GM23338 (cell line): ENCODE data around the gene TP73.

Experiments used
- CREB1 ChIP-seq: fragments of 250-450 bp; sonication (Bioruptor Pico); IDR thresholded peaks from 2 replicates; pipeline ENCODE4 v1.5.0; 2020; ENCODE audit warnings: low read depth, mild to moderate bottlenecking, moderate library complexity
- EZH2 ChIP-seq: fragments of 200-600 bp; sonication (generic); IDR thresholded peaks from one replicate; pipeline ENCODE4 v1.8.0; 2017; ENCODE audit warnings: antibody characterized with exemption, mild to moderate bottlenecking, low read depth; ENCODE audit not compliant: unreplicated experiment
- EZH2phosphoT487 ChIP-seq: fragments of 200-600 bp; sonication (generic); IDR thresholded peaks from one replicate; pipeline ENCODE4 v1.8.1; 2018; ENCODE audit warnings: antibody characterized with exemption; ENCODE audit not compliant: unreplicated experiment
- JUNB ChIP-seq: IDR thresholded peaks from one replicate; pipeline ENCODE4 v1.6.1; 2016; ENCODE audit warnings: antibody characterized with exemption; ENCODE audit not compliant: unreplicated experiment
- NANOG ChIP-seq: IDR thresholded peaks from 2 replicates; pipeline ENCODE4 v1.6.1; 2016; ENCODE audit warnings: antibody characterized with exemption, borderline replicate concordance
- POLR2AphosphoS5 ChIP-seq: IDR thresholded peaks from 2 replicates; pipeline ENCODE4 v1.6.1; 2016; ENCODE audit warnings: antibody characterized with exemption, low read depth
- STAT1 ChIP-seq: IDR thresholded peaks from one replicate; pipeline ENCODE4 v1.6.1; 2016; ENCODE audit warnings: antibody characterized with exemption; ENCODE audit not compliant: unreplicated experiment
- ZNF114 ChIP-seq: fragments of 250-450 bp; sonication (Bioruptor Pico); IDR thresholded peaks from 2 replicates; pipeline ENCODE4 v1.5.0; 2020; ENCODE audit warnings: mild to moderate bottlenecking, moderate library complexity
- ZNF331 ChIP-seq: fragments of 250-450 bp; sonication (Bioruptor Pico); IDR thresholded peaks from 2 replicates; pipeline ENCODE4 v1.5.0; 2020; ENCODE audit warnings: low read depth, mild to moderate bottlenecking, moderate library complexity
- TF ChIP-seq, protein P1 (sequence below), 2 experiments: fragments of 200-600 bp in 1 of 2; sonication (generic) in 1 of 2; conservative IDR thresholded peaks; 2 replicates each; pipeline versions ENCODE4 v1.5.1 to v1.6.1; 2016 to 2017; ENCODE audit warnings: antibody characterized with exemption in 2 of 2, low read depth in 2 of 2, mild to moderate bottlenecking in 2 of 2, moderate library complexity in 1 of 2
- TF ChIP-seq, protein P2 (sequence below): IDR thresholded peaks from one replicate; pipeline ENCODE4 v1.6.1; 2018; ENCODE audit warnings: antibody characterized with exemption; ENCODE audit not compliant: unreplicated experiment
- TF ChIP-seq, protein P3 (sequence below): IDR thresholded peaks from 2 replicates; pipeline ENCODE4 v1.6.1; 2016; ENCODE audit warnings: antibody characterized with exemption

DNA sequence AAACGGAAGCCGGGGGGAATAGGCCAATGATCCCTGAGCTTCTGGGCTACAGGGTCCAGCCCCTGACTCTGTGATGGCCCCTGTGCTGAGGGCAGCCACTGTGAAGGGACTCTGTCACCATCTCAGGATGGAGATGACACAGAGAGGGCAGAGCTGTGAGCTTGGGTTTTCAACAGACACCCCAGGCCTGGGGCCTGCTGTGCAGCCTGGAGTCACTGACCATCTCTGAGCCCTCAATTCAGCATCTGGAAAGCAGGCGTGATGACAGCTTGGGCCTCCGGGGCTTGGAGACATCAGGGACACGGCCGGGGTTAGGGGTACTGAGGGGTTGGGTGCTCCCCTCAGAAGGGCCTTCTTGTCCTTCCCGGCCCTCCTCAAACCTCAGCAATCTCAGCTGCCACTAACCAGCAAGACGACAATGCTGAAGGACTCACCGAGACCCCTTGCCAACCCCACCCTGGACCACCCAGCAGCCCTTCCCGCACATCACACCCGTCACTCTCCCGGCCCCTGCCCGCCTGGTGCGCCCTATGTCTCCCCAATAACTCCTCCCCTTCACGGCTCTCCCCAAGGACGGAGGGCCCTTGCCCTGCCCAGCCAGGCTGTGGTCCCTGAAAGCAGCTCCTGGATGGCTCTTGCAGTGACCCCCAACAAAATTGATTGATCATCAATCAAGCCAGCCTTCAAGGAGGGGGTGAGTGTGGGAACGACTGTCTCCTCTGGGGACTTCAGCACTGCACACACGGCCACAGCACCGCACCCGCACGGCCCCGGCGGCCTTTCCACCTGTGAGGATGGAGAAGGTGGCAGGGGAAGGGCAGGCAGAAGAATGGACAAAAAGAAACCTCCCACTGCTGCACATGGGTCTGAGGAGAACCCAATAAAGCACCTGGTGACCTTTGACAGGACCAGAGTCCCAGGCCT lies 45.3 kb upstream of the TP73 start:
- TF ChIP-seq, protein P1, sequence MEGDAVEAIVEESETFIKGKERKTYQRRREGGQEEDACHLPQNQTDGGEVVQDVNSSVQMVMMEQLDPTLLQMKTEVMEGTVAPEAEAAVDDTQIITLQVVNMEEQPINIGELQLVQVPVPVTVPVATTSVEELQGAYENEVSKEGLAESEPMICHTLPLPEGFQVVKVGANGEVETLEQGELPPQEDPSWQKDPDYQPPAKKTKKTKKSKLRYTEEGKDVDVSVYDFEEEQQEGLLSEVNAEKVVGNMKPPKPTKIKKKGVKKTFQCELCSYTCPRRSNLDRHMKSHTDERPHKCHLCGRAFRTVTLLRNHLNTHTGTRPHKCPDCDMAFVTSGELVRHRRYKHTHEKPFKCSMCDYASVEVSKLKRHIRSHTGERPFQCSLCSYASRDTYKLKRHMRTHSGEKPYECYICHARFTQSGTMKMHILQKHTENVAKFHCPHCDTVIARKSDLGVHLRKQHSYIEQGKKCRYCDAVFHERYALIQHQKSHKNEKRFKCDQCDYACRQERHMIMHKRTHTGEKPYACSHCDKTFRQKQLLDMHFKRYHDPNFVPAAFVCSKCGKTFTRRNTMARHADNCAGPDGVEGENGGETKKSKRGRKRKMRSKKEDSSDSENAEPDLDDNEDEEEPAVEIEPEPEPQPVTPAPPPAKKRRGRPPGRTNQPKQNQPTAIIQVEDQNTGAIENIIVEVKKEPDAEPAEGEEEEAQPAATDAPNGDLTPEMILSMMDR (conservative IDR thresholded peaks at IDR 0.05; ENCODE audit: low read depth in 2 of 2), result no peak
- no peak for TF ChIP-seq EZH2phosphoT487
- TF ChIP-seq EZH2, result no peak
- TF ChIP-seq, protein P2, sequence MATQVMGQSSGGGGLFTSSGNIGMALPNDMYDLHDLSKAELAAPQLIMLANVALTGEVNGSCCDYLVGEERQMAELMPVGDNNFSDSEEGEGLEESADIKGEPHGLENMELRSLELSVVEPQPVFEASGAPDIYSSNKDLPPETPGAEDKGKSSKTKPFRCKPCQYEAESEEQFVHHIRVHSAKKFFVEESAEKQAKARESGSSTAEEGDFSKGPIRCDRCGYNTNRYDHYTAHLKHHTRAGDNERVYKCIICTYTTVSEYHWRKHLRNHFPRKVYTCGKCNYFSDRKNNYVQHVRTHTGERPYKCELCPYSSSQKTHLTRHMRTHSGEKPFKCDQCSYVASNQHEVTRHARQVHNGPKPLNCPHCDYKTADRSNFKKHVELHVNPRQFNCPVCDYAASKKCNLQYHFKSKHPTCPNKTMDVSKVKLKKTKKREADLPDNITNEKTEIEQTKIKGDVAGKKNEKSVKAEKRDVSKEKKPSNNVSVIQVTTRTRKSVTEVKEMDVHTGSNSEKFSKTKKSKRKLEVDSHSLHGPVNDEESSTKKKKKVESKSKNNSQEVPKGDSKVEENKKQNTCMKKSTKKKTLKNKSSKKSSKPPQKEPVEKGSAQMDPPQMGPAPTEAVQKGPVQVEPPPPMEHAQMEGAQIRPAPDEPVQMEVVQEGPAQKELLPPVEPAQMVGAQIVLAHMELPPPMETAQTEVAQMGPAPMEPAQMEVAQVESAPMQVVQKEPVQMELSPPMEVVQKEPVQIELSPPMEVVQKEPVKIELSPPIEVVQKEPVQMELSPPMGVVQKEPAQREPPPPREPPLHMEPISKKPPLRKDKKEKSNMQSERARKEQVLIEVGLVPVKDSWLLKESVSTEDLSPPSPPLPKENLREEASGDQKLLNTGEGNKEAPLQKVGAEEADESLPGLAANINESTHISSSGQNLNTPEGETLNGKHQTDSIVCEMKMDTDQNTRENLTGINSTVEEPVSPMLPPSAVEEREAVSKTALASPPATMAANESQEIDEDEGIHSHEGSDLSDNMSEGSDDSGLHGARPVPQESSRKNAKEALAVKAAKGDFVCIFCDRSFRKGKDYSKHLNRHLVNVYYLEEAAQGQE, result no peak
- no peak for TF ChIP-seq POLR2AphosphoS5
- TF ChIP-seq CREB1, result no peak
- no peak for TF ChIP-seq ZNF331 (CRISPR knock-in tag)
- no peak for TF ChIP-seq ZNF114
- no peak for TF ChIP-seq NANOG
- TF ChIP-seq JUNB, result no peak
- TF ChIP-seq STAT1, result no peak
- TF ChIP-seq, protein P3, sequence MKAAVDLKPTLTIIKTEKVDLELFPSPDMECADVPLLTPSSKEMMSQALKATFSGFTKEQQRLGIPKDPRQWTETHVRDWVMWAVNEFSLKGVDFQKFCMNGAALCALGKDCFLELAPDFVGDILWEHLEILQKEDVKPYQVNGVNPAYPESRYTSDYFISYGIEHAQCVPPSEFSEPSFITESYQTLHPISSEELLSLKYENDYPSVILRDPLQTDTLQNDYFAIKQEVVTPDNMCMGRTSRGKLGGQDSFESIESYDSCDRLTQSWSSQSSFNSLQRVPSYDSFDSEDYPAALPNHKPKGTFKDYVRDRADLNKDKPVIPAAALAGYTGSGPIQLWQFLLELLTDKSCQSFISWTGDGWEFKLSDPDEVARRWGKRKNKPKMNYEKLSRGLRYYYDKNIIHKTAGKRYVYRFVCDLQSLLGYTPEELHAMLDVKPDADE, result no peak
